GM21529 (cell line): Measurements from ENCODE around the gene OR6A2.
"Not testable (repeated sequence)": the region's sequence is repeated elsewhere in the genome, so short reads cannot be mapped to it uniquely, and the experiment has no call there.

Source experiments
- ATAC-seq: cut with Tn5 transposase; IDR thresholded peaks from one replicate; pipeline ENCODE4 v1.9.1; 2021; ENCODE audit not compliant: unreplicated experiment

OR6A2 gene

GRCh38 chr11:6799402-6799801 is at the start of gene OR6A2:
Gene OR6A2, minus strand, starts transcription at chr11:6799689. Its CDS starts 3,981 bp downstream, at chr11:6795708.
- ATAC-seq, result no peak

- ATAC-seq, result no peak
Measured at GRCh38 chr11:6845383-6845782, 45.9 kb upstream of the OR6A2 start, which contains the start of gene OR10A5. Gene OR10A5, plus strand, starts transcription at chr11:6845683. Its CDS starts 0 bp downstream, at chr11:6845683.

- ATAC-seq, result no peak
Measured at GRCh38 chr11:6844356-6844755, 44.9 kb upstream of the OR6A2 start.

- ATAC-seq, result no peak
Measured at GRCh38 chr11:6843670-6844069, 44.2 kb upstream of the OR6A2 start.

GRCh38 chr11:6841694-6842093 is 42.2 kb upstream of the OR6A2 start:
- ATAC-seq, result peak; percentile 71

GRCh38 chr11:6834021-6834420 is 34.5 kb upstream of the OR6A2 start:
- no peak for ATAC-seq

- no peak for ATAC-seq
Measured at GRCh38 chr11:6833356-6833755, 33.9 kb upstream of the OR6A2 start.

GRCh38 chr11:6828103-6828502 is 28.6 kb upstream of the OR6A2 start:
- no peak for ATAC-seq

- no peak for ATAC-seq
Measured at GRCh38 chr11:6825231-6825744, 25.8 kb upstream of the OR6A2 start.

GRCh38 chr11:6824136-6824823 is 24.8 kb upstream of the OR6A2 start:
- ATAC-seq, result no peak

GRCh38 chr11:6818967-6819366 is 19.5 kb upstream of the OR6A2 start:
- no peak for ATAC-seq

- ATAC-seq, result no peak
Measured at GRCh38 chr11:6817694-6818093, 18.2 kb upstream of the OR6A2 start.

GRCh38 chr11:6813656-6814055 is 14.2 kb upstream of the OR6A2 start:
- no peak for ATAC-seq

- peak; percentile 89 for ATAC-seq
Measured at GRCh38 chr11:6812390-6813005, 13.0 kb upstream of the OR6A2 start.

- not testable (repeated sequence) for ATAC-seq
Measured at GRCh38 chr11:6801075-6801474, 1.6 kb upstream of the OR6A2 start.

- ATAC-seq, result no peak
Measured at GRCh38 chr11:6794639-6795038, 4.8 kb downstream of the OR6A2 start.

- no peak for ATAC-seq
Measured at GRCh38 chr11:6790546-6790945, 8.9 kb downstream of the OR6A2 start.

- ATAC-seq, result no peak
Measured at GRCh38 chr11:6782720-6783119, 16.8 kb downstream of the OR6A2 start, which contains the start of gene OR2AG1. Gene OR2AG1, plus strand, starts transcription at chr11:6783020. Its CDS starts 2,018 bp downstream, at chr11:6785038.

- ATAC-seq, result no peak
Measured at GRCh38 chr11:6780829-6781228, 18.7 kb downstream of the OR6A2 start.

- ATAC-seq, result no peak
Measured at GRCh38 chr11:6778518-6778917, 21.0 kb downstream of the OR6A2 start.

GRCh38 chr11:6771926-6772893 is 27.3 kb downstream of the OR6A2 start, which contains the start of gene OR2AG2:
Gene OR2AG2, minus strand, starts transcription at chr11:6771976. Its CDS starts 3,019 bp downstream, at chr11:6768957.
- ATAC-seq, result peak; percentile 95
